ENCODE results near the gene HDX.
"Not testable (repeated sequence)": the region's sequence is repeated elsewhere in the genome, so short reads cannot be mapped to it uniquely, and the experiment has no call there.

Gene HDX, protein sequence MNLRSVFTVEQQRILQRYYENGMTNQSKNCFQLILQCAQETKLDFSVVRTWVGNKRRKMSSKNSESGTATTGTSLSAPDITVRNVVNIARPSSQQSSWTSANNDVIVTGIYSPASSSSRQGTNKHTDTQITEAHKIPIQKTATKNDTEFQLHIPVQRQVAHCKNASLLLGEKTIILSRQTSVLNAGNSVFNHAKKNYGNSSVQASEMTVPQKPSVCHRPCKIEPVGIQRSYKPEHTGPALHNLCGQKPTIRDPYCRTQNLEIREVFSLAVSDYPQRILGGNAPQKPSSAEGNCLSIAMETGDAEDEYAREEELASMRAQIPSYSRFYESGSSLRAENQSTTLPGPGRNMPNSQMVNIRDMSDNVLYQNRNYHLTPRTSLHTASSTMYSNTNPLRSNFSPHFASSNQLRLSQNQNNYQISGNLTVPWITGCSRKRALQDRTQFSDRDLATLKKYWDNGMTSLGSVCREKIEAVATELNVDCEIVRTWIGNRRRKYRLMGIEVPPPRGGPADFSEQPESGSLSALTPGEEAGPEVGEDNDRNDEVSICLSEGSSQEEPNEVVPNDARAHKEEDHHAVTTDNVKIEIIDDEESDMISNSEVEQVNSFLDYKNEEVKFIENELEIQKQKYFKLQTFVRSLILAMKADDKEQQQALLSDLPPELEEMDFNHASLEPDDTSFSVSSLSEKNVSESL

DNA sequence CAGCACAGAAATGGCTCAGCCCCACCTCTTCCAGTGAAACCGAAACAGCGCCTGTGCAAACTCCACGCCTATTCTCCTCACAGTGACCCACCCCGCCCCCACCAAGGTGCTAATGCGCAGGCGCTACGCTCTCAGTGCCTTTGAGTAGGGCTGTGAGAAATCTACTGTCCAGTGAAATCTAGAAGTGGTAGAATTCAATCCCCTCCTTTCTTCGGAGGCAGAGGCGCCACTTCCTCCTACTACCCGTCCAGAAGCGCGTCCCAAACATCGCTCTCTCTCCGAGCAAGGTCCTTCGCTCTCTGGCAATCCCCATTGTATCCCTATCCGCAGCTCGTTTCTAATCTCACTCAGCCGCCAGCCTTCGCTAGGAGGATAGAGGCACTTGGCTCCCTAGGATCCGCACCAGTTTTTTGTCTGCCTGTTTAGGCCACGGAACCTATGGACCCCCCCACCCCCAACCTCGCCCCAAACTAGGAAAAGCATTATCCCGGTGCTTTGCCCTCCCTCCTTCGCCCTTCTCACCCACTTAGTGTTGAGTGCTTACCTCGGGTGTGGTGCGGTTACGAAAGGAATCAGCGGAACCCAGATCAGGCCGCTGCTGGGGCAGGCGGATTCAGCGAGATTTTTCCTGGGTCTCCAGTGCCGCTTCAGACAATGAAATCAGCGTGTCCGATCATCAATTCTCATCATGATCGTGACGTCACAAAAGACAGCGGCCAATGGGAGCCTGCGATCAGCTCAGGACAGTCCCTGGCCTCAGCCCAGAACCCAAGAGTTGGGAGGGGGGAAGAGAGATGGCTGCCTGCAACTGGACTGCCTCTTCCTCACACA lies at the start of gene HDX:
HDX (minus strand) TSS at position 656 of the 831 bp plus-strand sequence. CDS start 27,056 bp downstream, outside the sequence.
- peak; percentile 58 for DNase-seq

DNA sequence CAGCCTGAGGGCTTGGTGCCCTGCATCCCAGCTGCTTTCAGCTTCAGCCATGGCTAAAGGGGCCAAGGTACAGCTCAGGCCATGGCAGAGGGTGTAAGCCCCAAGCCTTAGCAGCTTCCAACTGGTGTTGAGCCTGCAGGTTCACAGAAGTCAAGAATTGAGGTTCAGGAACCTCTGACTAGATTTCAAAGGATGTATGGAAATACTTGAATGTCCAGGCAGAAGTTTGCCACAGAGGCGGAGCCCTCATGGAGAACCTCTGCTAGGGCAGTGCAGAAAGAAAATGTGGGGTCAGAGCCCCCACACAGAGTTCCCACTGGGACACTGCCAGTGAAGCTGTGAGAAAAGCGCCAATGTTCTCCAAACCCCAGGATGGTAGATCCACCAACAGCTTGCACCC lies 39.1 kb upstream of the HDX start:
- not testable (repeated sequence) for DNase-seq

- DNase-seq, result not testable (repeated sequence)
Measured at GRCh38 chrX:84537627-84538026, 35.4 kb upstream of the HDX start.

GRCh38 chrX:84488426-84488825 lies 13.8 kb downstream of the HDX start:
- DNase-seq, result no peak

DNA sequence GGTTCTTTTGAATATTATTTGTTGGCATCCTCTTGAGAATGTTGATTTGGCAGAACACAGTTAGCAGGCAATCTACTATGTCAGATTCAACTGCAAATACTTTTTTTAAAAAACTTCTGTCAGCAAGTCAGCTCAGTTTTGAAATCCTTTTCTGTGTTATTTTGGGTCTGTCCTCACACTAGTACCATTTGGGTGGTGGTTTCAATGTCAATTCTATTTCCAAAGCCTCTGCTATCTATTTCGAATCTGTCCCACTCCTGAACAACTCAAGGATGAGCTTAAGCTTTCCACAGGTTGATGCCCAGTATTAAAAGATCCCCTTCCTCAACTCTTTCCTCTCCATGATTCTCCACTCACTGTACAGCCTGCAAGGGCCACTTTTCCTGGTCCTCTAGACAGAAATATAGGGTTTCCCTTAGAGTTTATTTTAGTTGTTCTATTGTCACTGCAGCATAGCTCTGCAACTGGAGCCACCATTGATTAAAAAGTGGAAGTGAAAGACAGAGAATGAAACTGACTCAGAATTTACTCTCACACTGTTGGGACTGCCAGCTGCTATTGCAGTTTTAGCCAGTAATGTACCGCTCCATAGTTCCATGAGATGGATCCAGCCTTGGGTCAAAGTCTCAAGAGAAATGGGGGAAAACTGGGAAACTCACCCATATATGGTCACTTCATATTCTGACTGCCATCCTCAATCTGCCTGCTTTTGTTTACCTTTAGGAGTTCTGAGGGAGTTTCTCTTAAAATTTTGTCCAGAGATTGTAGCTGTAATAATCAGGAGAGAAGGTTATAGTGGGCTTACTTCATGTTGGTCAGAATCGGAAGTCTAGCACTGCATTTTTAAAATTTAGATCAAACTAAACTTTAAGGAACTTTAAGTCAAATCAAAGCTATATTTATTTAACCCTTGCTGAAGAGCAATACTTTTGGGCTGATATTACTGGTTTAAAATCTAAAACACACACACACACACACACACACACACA lies 14.6 kb downstream of the HDX start:
- no peak for DNase-seq

DNA sequence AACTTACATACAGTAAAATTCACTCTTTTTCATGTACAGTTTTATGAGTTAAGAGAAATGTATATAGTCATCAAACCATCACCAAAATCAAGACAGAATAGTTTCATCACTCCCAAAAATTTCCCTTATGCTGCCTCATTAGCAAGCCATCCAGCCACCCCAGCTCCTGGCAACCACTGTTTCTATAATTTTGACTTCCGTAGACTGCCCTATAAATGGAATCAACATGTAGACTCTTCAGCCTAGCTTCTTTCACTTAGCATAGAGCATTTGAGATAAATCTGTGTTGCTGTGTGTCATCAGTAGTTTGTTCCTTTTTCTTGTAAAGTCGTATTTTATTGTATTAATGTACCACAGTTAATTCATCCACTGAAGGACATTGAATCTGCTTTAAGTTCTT lies 23.2 kb downstream of the HDX start:
- no peak for DNase-seq

DNA sequence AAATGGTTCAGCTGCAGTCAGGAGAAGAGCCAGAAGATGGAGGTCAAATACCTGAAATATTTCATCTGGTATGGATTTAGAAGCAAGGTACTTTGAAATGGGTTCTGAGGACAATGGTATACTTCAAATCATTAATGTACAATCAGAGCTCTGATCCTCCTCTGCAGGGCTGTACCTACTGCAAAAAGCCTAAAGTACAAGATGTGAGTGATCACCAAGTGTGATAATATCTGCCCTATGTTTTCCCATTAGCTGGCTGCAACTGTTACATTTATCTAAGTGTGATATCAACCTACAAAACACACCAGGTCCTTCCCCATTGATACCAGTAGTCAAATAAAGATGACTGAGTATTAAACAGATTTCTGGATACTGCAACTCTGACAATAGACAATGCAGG lies 25.1 kb downstream of the HDX start:
- DNase-seq, result no peak

DNA sequence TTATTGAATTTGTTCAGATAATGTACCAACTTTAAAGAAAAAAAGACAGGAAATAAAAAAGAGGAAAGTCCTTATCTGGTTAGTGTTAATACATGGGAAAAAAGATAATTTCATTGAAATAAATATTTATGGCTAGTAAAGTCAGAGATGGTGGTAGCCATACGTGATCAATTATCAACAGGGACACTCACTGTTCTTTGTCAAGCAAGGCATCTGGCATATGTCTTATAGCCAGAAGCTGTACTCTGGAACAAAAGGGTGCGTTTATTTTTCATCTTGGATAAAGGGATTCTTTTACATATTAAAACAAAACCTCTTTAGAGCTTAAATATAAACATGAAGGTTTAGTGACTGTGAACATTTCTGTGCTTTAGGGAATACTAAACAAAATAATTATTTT lies 26.7 kb downstream of the HDX start:
- no peak for DNase-seq

- no peak for DNase-seq
Measured at GRCh38 chrX:84475101-84475500, 27.2 kb downstream of the HDX start.

DNA sequence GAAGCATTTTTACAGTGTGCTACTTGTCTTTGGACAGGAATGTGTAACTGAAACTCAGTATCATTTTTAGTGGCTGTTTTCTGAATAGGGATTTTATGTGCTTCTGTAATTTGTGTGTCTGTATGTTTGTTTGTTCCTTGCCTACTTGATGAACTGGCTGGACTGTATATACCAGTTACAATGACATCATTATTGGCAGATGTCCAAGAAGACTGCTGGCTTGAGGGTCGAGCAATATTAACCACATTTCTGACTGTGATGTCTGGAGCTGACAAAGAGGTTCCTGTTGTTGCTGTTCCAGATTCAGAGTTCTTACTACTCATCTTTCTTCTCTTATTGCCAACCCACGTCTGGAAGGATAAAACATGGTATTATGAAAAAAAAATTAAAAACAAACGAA lies 33.0 kb downstream of the HDX start:
- peak; percentile 4 for DNase-seq

GRCh38 chrX:84467898-84468297 lies 34.4 kb downstream of the HDX start:
- DNase-seq, result no peak

- DNase-seq, result no peak
Measured at GRCh38 chrX:84453351-84454246, 48.7 kb downstream of the HDX start.

DNA sequence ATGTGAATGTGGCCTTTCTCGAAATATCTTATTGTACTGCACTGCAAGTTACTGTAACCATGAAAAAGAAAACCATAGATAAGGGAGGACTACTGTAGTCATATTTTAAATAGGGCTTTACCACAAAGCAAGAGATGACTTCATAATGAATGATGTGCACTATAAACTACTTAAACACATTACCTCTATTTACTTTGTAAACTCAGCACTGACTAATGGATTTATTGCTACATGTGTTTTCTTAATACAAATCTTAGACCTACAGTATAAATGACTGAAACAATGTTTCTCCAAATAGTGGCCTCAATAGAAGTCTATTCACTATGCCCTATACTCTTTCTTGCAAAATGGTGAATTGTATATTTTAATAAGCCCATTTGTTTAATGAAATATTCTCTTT lies 61.1 kb downstream of the HDX start:
- no peak for DNase-seq

DNA sequence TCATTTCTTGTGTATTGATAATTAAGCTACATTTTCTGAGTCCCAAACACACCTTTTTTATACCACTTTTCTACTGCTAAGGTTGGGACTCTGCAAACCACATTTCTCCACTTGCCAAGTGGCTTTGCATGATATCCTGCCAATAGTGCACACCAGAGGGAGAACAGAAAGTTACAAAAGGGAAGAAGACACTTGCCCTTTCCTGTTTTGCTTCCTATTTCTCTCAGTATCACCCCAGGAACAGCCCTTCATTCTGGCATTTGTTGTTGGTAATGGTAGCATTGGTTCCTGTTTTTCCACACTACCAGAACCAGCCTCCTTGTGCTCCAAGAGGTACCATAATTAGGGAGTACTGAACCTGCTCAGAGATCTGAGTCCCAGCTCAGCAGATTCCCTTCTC lies 87.1 kb downstream of the HDX start:
- DNase-seq, result no peak

GRCh38 chrX:84363663-84364062 lies 138.6 kb downstream of the HDX start:
- no peak for DNase-seq

GRCh38 chrX:84363051-84363450 lies 139.2 kb downstream of the HDX start:
- no peak for DNase-seq

DNA sequence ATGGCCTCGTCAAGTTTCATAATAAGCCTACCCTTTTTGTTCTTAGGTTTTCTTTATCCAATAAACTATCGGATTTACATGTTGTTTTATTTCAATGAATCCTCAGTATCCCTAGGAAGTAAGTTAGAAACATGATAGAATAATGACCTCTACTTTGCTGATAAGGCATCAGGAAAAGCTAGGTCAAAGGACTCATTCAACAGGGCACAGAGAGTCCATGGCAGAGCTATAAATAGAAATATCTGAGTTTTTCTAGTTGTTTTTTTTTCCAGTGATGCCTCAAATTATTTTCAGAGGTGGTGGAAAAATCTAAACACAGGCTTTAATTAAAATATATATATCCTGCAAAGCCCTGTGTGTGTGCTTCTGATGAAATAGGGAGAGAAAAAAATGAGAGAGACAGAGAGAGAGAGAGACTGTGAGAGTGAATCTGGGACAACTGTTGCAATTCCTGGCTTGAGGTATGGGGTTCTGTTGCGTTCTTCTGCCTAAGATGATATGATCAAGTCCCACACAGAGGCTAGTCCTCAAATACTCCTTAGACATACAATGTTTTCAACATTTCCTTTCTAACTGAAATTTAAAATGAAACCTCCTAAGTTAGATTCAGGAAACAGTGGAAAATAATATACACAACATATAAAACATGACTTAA lies 139.9 kb downstream of the HDX start:
- DNase-seq, result no peak

DNA sequence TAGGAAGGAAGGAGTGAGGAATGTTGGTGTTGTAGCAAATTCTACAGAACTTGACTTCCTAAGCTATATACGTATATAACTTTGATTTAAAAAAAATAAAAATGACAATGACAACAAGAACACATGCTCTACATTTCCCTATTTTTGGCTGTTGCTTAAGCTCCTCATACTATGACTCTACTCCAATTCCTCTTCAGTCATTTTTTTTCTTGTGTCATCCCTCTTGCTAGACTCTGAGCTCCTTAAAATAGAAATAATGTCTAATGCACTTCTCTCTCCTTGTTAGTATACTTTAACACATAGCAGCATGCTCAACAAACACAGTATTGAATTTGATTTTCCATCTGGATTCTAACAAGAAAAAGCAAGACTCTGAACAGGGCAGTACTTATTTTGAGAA lies 144.0 kb downstream of the HDX start:
- DNase-seq, result no peak

DNA sequence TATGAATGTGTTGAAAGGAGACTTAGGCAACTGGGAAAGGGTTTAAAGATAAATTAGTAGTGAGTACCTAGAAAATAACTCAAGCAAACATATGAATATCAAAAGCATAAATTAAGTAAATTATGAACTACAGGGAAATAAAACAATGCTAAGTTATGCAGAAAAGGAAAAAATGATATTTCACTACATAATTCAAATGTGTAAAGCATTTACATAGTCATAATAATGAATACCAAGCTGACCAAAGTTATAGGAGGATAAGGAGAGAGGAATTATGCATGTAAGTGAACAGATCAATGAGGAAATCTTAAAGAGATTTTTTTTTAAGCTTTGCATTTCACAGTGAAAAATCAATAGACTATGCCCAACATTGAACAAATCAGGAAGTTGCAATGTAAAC lies 145.0 kb downstream of the HDX start:
- no peak for DNase-seq

DNA sequence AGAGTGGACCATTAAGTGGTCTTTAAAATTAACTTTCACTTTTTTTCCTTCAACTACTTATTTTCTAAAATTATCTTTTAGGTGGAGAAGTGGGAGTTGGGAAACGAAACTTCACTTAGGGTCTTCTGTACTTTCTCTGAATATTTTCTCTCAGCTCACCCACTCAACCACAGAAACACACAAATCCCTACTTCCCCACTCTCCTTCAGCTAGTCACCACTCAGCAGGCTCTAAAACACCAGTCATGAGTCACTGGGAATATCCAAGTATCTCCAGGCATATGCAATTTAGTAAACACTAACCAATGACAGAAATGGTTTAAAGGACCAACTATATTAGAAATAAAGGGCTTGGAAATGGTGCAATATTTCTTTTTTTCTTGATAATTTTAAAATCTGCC lies 161.3 kb downstream of the HDX start:
- no peak for DNase-seq

Data from NCI-H510A (cell line).